HepG2 (cell line): Measurements from ENCODE around the gene MTHFD2L. TPM values are rescaled to one million over a fixed set of nuclear protein-coding genes. Genes with fewer than 3 reads are reported as not detected.

ENCODE experiments used
- ATAC-seq: fragments of 200-7000 bp; cut with Tn5 transposase; 3 replicates; pipeline ENCODE4 v1.9.1; 2020; ENCODE audit warnings: mild to moderate bottlenecking, moderate library complexity
- BruUV-seq: library from RNA; stranded (reverse); fragments of 400-500 nt; replicated peaks from 2 replicates; lab custom pipeline; 2021; lab: Mats Ljungman, UMichigan
- CTCF ChIA-PET: fragments of 300-600 bp; formaldehyde crosslinking; extraction: SDS; loops from one replicate; lab custom pipeline; 2021; ENCODE audit warnings: low total read pairs, inconsistent platforms, low intra/inter-chr PET ratio; lab: Yijun Ruan, JAX
- POLR2A ChIA-PET: fragments of 350-600 bp; sonication (Branson Sonifier 250); formaldehyde crosslinking; loops from one replicate; lab custom pipeline; 2020; ENCODE audit warnings: antibody characterized with exemption, inconsistent platforms; lab: Yijun Ruan, JAX
- DNase-seq: peaks from one replicate; pipeline ENCODE4 v3.0.0-alpha.2; 2015; ENCODE audit warnings: low spot score
- FAIRE-seq: peaks from 3 replicates; lab custom pipeline; 2011; peaks lifted over from hg19 to GRCh38; lab: Jason Lieb, UNC
- H2AFZ ChIP-seq: one replicate; pipeline ENCODE4 v1.6.1; 2011; ENCODE audit warnings: low read length, inconsistent platforms
- H3K27ac ChIP-seq: fragments of 300-600 bp; 3 replicates; pipeline ENCODE4 v1.8.0; 2011; ENCODE audit warnings: mixed run types, mild to moderate bottlenecking, mixed read lengths, low read length, inconsistent platforms; ENCODE audit not compliant: insufficient read depth; ENCODE audit errors: extremely low read length
- H3K27me3 ChIP-seq, 2 experiments: fragments of 200-600 bp in 1 of 2; 2 replicates in 1 of 2; 3 replicates in 1 of 2; pipeline versions ENCODE4 v1.6.0 to v1.8.0; 2011; ENCODE audit warnings: low read length in 2 of 2, mild to moderate bottlenecking in 2 of 2, moderate library complexity in 2 of 2, inconsistent platforms in 1 of 2; ENCODE audit not compliant: insufficient read depth in 2 of 2, control insufficient read depth in 1 of 2
- H3K36me3 ChIP-seq, 2 experiments: fragments of 200-600 bp in 1 of 2; replicated peaks in 1 of 2; 2 replicates in 1 of 2; 3 replicates in 1 of 2; pipeline versions ENCODE4 v1.5.1 to v1.8.0; 2011; ENCODE audit warnings: low read length in 2 of 2, inconsistent platforms in 1 of 2; ENCODE audit not compliant: insufficient read depth in 2 of 2, control insufficient read depth in 1 of 2
- H3K4me1 ChIP-seq: 2 replicates; pipeline ENCODE4 v1.5.1; 2012; ENCODE audit warnings: low read length, inconsistent platforms; ENCODE audit not compliant: insufficient read depth
- H3K4me2 ChIP-seq: 2 replicates; pipeline ENCODE4 v1.6.0; 2011; ENCODE audit warnings: low read depth, low read length, inconsistent platforms
- H3K4me3 ChIP-seq, 3 experiments: fragments of 200-600 bp in 1 of 3; sonication (generic), shearing (Covaris generic) in 1 of 3; replicated peaks in 1 of 3; 2 replicates each; pipeline ENCODE4 v1.5.1; 2011 to 2016; ENCODE audit warnings: low read length in 3 of 3, inconsistent platforms in 2 of 3, low read depth in 2 of 3, mild to moderate bottlenecking in 2 of 3, control low read depth in 1 of 3, mixed read lengths in 1 of 3; ENCODE audit not compliant: insufficient read depth in 1 of 3
- H3K79me2 ChIP-seq: one replicate; pipeline ENCODE4 v1.6.1; 2011; ENCODE audit warnings: low read length, inconsistent platforms; ENCODE audit not compliant: insufficient read depth
- H3K9ac ChIP-seq: 2 replicates; pipeline ENCODE4 v1.6.0; 2011; ENCODE audit warnings: mild to moderate bottlenecking, low read depth, low read length, inconsistent platforms; ENCODE audit not compliant: insufficient read depth
- H3K9me3 ChIP-seq: 2 replicates; pipeline ENCODE4 v1.5.1; 2012; ENCODE audit warnings: mild to moderate bottlenecking, low read length
- H4K20me1 ChIP-seq: 2 replicates; pipeline ENCODE4 v1.6.0; 2011; ENCODE audit warnings: inconsistent platforms, mild to moderate bottlenecking, low read length, moderate library complexity; ENCODE audit not compliant: insufficient read depth
- AGO1 ChIP-seq: fragments of 200-400 bp; formaldehyde crosslinking; IDR thresholded peaks from 2 replicates; pipeline ENCODE4 v1.6.1; 2017; ENCODE audit warnings: mild to moderate bottlenecking, low read depth, low read length, moderate library complexity; ENCODE audit not compliant: poor library complexity, severe bottlenecking
- AKAP8 ChIP-seq: sonication (generic); formaldehyde crosslinking; IDR thresholded peaks from 2 replicates; pipeline ENCODE4 v1.5.1; 2020; ENCODE audit warnings: mild to moderate bottlenecking, missing genetic modification reagents
- ATF1 ChIP-seq: IDR thresholded peaks from 2 replicates; pipeline ENCODE4 v1.6.1; 2016; ENCODE audit warnings: mild to moderate bottlenecking, control low read depth
- BCLAF1 ChIP-seq: fragments of 450-650 bp; IDR thresholded peaks from 2 replicates; pipeline ENCODE4 v1.6.1; 2017; ENCODE audit warnings: mild to moderate bottlenecking
- HOXA9 ChIP-seq: sonication (generic); formaldehyde crosslinking; IDR thresholded peaks from 2 replicates; pipeline ENCODE4 v1.8.1; 2022; ENCODE audit warnings: missing genetic modification reagents, mild to moderate bottlenecking, moderate library complexity, borderline replicate concordance
- KDM5B ChIP-seq: sonication (generic); formaldehyde crosslinking; IDR thresholded peaks from 2 replicates; pipeline ENCODE4 v1.4.0; 2020; ENCODE audit warnings: missing genetic modification reagents, mild to moderate bottlenecking, borderline replicate concordance
- KLF9 ChIP-seq: IDR thresholded peaks from 2 replicates; pipeline ENCODE4 v1.6.1; 2016; ENCODE audit warnings: low read depth
- MTA3 ChIP-seq: sonication (generic); formaldehyde crosslinking; IDR thresholded peaks from 2 replicates; pipeline ENCODE4 v1.4.0; 2020; ENCODE audit warnings: missing genetic modification reagents
- MXI1 ChIP-seq: IDR thresholded peaks from 3 replicates; pipeline ENCODE4 v1.6.1; 2012; ENCODE audit warnings: low read depth, low read length, inconsistent platforms, borderline replicate concordance
- PAWR ChIP-seq: sonication (generic); formaldehyde crosslinking; IDR thresholded peaks from 2 replicates; pipeline ENCODE4 v1.4.0; 2020; ENCODE audit warnings: missing genetic modification reagents, mild to moderate bottlenecking, borderline replicate concordance
- RFX3 ChIP-seq: IDR thresholded peaks from 2 replicates; pipeline ENCODE4 v1.6.1; 2016; ENCODE audit warnings: missing biosample characterization, missing genetic modification reagents
- SCMH1 ChIP-seq: sonication (generic); formaldehyde crosslinking; IDR thresholded peaks from 2 replicates; pipeline ENCODE4 v1.9.0; 2021; ENCODE audit warnings: missing genetic modification reagents, mild to moderate bottlenecking, borderline replicate concordance
- SUZ12 ChIP-seq: fragments of 150-350 bp; IDR thresholded peaks from 2 replicates; pipeline ENCODE4 v1.6.1; 2014; ENCODE audit warnings: low read depth, low read length
- TAF15 ChIP-seq: fragments of 200-400 bp; formaldehyde crosslinking; IDR thresholded peaks from one replicate; pipeline ENCODE4 v1.6.1; 2018; ENCODE audit warnings: mild to moderate bottlenecking, low read depth, low read length; ENCODE audit not compliant: poor library complexity, severe bottlenecking
- TBP ChIP-seq: sonication (generic); formaldehyde crosslinking; IDR thresholded peaks from 2 replicates; pipeline ENCODE4 v1.5.0; 2020; ENCODE audit warnings: missing genetic modification reagents
- TCF7L2 ChIP-seq: IDR thresholded peaks from 2 replicates; pipeline ENCODE4 v1.6.1; 2011; ENCODE audit warnings: mild to moderate bottlenecking, low read depth, low read length, moderate library complexity
- THYN1 ChIP-seq: sonication (generic); formaldehyde crosslinking; IDR thresholded peaks from 2 replicates; pipeline ENCODE4 v1.8.1; 2023; ENCODE audit warnings: low read depth, mild to moderate bottlenecking, moderate library complexity, missing genetic modification reagents, borderline replicate concordance
- ZNF260 ChIP-seq: sonication (generic); formaldehyde crosslinking; IDR thresholded peaks from 2 replicates; pipeline ENCODE4 v1.4.0; 2020; ENCODE audit warnings: missing genetic modification reagents, low read depth, mild to moderate bottlenecking, borderline replicate concordance
- WGBS: methylation state at CpG from one replicate; pipeline ENCODE4 v1.1.6; 2017; ENCODE audit warnings: low lambda C conversion rate; 5-methylcytosine and 5-hydroxymethylcytosine counted together
- in situ Hi-C: cut with HindIII; loops from 2 replicates; pipeline ENCODE4 v1.10.0; 2017; ENCODE audit warnings: low pct_unique_long_range_greater_than_20kb; ENCODE audit not compliant: extremely low pct_ligation_motif_present
- intact Hi-C: fragments of 100-400 bp; cut with micrococcal nuclease; formaldehyde crosslinking; loops from one replicate; pipeline ENCODE4 v1.10.0; 2022; ENCODE audit not compliant: unreplicated experiment
- polyA plus RNA-seq, 8 experiments: library from polyadenylated mRNA; depleted of rRNA in 3 of 8; stranded (reverse) in 7 of 8; unstranded in 1 of 8; fragments of >200 nt; fragmentation: Illumina TruSeq in 4 of 8; extraction: Trizol in 4 of 8; gene quantifications; 2 replicates each; pipeline versions ENCODE4 v1.2.1 to v1.2.3, GENCODE V29; 2011 to 2016; ENCODE audit warnings: low read depth in 4 of 8, missing spikeins in 1 of 8, mixed read lengths in 1 of 8; ENCODE audit not compliant: insufficient read depth in 1 of 8
- total RNA-seq, 5 experiments: library from RNA; depleted of rRNA; stranded (reverse); fragments of >200 nt; fragmentation: Illumina TruSeq; extraction: Trizol; gene quantifications; 2 replicates each; pipeline ENCODE4 v1.2.3, GENCODE V29; 2016; ENCODE audit warnings: low read depth in 1 of 5
- TF ChIP-seq, protein P1 (sequence below): sonication (generic); formaldehyde crosslinking; IDR thresholded peaks from 2 replicates; pipeline ENCODE4 v1.9.0; 2021; ENCODE audit warnings: missing genetic modification reagents, mild to moderate bottlenecking, borderline replicate concordance

The MTHFD2L gene
- total and polyA plus RNA-seq, 2 of the 13 experiments (the other 11 are each of a cell fraction or from before 2014, with no cell fraction given) = 10.5 to 14.9 TPM

DNA sequence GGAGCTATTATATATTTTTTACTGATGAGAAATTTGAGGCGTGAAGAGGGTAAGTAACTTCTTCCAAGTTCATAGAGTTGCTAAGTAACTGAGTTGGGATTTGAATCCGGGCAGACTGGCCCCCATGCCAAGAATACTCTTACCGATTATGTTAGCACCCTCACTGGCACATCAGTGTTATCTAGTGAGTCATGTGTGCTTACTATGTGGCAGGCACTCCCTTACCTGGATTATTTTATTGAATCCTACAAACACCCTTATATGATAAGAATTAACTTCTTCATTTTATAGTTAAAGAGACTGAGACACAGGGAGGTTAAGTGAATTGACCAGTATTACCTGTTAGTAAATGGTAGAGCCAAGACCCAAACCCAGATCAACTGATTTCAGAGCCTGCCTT lies 20.9 kb downstream of the MTHFD2L start:
- no peak for ATAC-seq
- in situ Hi-C loops = no loop called here

GRCh38 chr4:74181219-74181618 lies 23.3 kb downstream of the MTHFD2L start:
- Histone ChIP-seq H3K4me2 (no peak overlapping the region), H2AFZ (no peak overlapping the region), H3K9me3 (no peaks in the 10 kb centered on the region), H3K79me2 (no peaks in the 10 kb centered on the region), H4K20me1 (no peaks in the 10 kb centered on the region; the same call in 1 of the 2 replicates), H3K9ac (no peak overlapping the region), H3K4me3 (no peak overlapping the region), H3K4me1 (no peaks in the 10 kb centered on the region), H3K27me3 (no peaks in the 10 kb centered on the region), H3K27ac (no peak overlapping the region), H3K36me3 (no peaks in the 10 kb centered on the region)
- 98% methylated on average over 3 of the region's 3 CpGs for WGBS
- DNase-seq (no peak), FAIRE-seq (no peak), ATAC-seq (no peak)
- in situ Hi-C loops (no loop called here), intact Hi-C loops (no loop called here)
- BruUV-seq = no TSS peak
- CTCF ChIA-PET = no interaction called here
- POLR2A ChIA-PET = no interaction called here
- TF ChIP-seq RFX3 (CRISPR knock-in tag) = no peak
- TF ChIP-seq BCLAF1 = no peak
- TF ChIP-seq AGO1 = no peak
- no peak for TF ChIP-seq TAF15
- no peak for TF ChIP-seq KDM5B (CRISPR knock-in tag)
- no peak for TF ChIP-seq TBP (CRISPR knock-in tag)
- no peak for TF ChIP-seq ATF1 (CRISPR knock-in tag)
- no peak for TF ChIP-seq MXI1
- TF ChIP-seq, protein P1, sequence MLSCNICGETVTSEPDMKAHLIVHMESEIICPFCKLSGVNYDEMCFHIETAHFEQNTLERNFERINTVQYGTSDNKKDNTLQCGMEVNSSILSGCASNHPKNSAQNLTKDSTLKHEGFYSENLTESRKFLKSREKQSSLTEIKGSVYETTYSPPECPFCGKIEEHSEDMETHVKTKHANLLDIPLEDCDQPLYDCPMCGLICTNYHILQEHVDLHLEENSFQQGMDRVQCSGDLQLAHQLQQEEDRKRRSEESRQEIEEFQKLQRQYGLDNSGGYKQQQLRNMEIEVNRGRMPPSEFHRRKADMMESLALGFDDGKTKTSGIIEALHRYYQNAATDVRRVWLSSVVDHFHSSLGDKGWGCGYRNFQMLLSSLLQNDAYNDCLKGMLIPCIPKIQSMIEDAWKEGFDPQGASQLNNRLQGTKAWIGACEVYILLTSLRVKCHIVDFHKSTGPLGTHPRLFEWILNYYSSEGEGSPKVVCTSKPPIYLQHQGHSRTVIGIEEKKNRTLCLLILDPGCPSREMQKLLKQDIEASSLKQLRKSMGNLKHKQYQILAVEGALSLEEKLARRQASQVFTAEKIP (CRISPR knock-in tag) = no peak
- TF ChIP-seq KLF9 (CRISPR knock-in tag) = no peak
- TF ChIP-seq HOXA9 = no peak
- no peak for TF ChIP-seq AKAP8
- no peak for TF ChIP-seq TCF7L2

More for the DNA sequence above, 20.9 kb downstream of the MTHFD2L start:
- TF ChIP-seq MTA3 (CRISPR knock-in tag) = no peak
- no peak for TF ChIP-seq THYN1 (CRISPR knock-in tag)
- no peak for TF ChIP-seq SCMH1
- TF ChIP-seq SUZ12 = no peak
- TF ChIP-seq ZNF260 = no peak
- no peak for TF ChIP-seq PAWR (CRISPR knock-in tag)
- TF ChIP-seq TAF15 = no peak
- H3K4me1 ChIP-seq = no peaks in the 10 kb centered on the region
- no peak overlapping the region for H3K4me3 ChIP-seq
- no peaks in the 10 kb centered on the region for H3K9me3 ChIP-seq
- DNase-seq (no peak), FAIRE-seq (no peak)
- no peaks in the 10 kb centered on the region; the same call in 1 of the 2 replicates for H4K20me1 ChIP-seq
- no peak overlapping the region for H3K27ac ChIP-seq
- no peaks in the 10 kb centered on the region for H3K79me2 ChIP-seq
- no peak overlapping the region for H3K4me2 ChIP-seq
- CTCF ChIA-PET = no interaction called here
- H3K9ac ChIP-seq = no peak overlapping the region
- 94% methylated on average over 3 of the region's 3 CpGs for WGBS
- POLR2A ChIA-PET = no interaction called here
- H2AFZ ChIP-seq = no peak overlapping the region
- no peaks in the 10 kb centered on the region for H3K27me3 ChIP-seq
- intact Hi-C loops = no loop called here
- H3K36me3 ChIP-seq = no peaks in the 10 kb centered on the region
- no TSS peak for BruUV-seq
